Neural cell (in vitro differentiated cells): ENCODE measurements around the gene NACC1. TPM values are rescaled to one million over a fixed set of nuclear protein-coding genes. Genes with fewer than 3 reads are reported as not detected.
A peak's percentile ranks its signal among the peaks of the same experiment; 100 is the strongest.

ENCODE experiments used
- H2AFZ ChIP-seq: fragments of 200-600, 300-800 bp; sonication (generic), shearing (Covaris generic); 2 replicates; pipeline ENCODE4 v1.6.0; 2014; ENCODE audit warnings: low read depth, mild to moderate bottlenecking, antibody characterized with exemption, low read length, moderate library complexity
- H3F3A ChIP-seq: fragments of 200-600 bp; shearing (Covaris generic); 2 replicates; pipeline ENCODE4 v1.6.1; 2016; ENCODE audit warnings: mild to moderate bottlenecking, moderate library complexity, mixed read lengths, antibody characterized with exemption, low read length; ENCODE audit not compliant: insufficient read depth, poor library complexity, severe bottlenecking
- H3K27ac ChIP-seq: fragments of 200-600, 300-800 bp; sonication (generic), shearing (Covaris generic); 2 replicates; pipeline ENCODE4 v1.5.1; 2014; ENCODE audit warnings: mild to moderate bottlenecking, low read length, moderate library complexity
- H3K27me3 ChIP-seq: fragments of 300-800, 200-600 bp; sonication (generic), shearing (Covaris generic); 2 replicates; pipeline ENCODE4 v1.6.0; 2014; ENCODE audit warnings: mild to moderate bottlenecking, low read depth, low read length, moderate library complexity; ENCODE audit not compliant: insufficient read depth
- H3K36me3 ChIP-seq: fragments of 300-800, 200-600 bp; sonication (generic), shearing (Covaris generic); 2 replicates; pipeline ENCODE4 v1.5.1; 2014; ENCODE audit warnings: mild to moderate bottlenecking, antibody characterized with exemption, low read length, moderate library complexity; ENCODE audit not compliant: insufficient read depth
- H3K4me2 ChIP-seq: fragments of 300-800, 200-600 bp; sonication (generic), shearing (Covaris generic); 2 replicates; pipeline ENCODE4 v1.6.0; 2014; ENCODE audit warnings: mild to moderate bottlenecking, low read length
- H3K4me3 ChIP-seq: fragments of 300-800, 200-600 bp; sonication (generic), shearing (Covaris generic); 2 replicates; pipeline ENCODE4 v1.5.1; 2014; ENCODE audit warnings: mild to moderate bottlenecking, low read length, moderate library complexity
- H3K79me2 ChIP-seq: fragments of 200-600 bp; shearing (Covaris generic); replicated peaks from 2 replicates; pipeline ENCODE4 v1.6.0; 2014; ENCODE audit warnings: mild to moderate bottlenecking, low read length, moderate library complexity; ENCODE audit not compliant: insufficient read depth
- H3K9ac ChIP-seq: fragments of 300-800, 200-600 bp; sonication (generic), shearing (Covaris generic); 2 replicates; pipeline ENCODE4 v1.6.1; 2016; ENCODE audit warnings: mild to moderate bottlenecking, low read length, mixed read lengths
- H3K9me2 ChIP-seq: fragments of 200-600 bp; shearing (Covaris generic); 2 replicates; pipeline ENCODE4 v1.6.1; 2016; ENCODE audit warnings: mild to moderate bottlenecking, low read length, mixed read lengths; ENCODE audit not compliant: insufficient read depth
- H3K9me3 ChIP-seq: fragments of 200-600, 300-800 bp; sonication (generic), shearing (Covaris generic); 2 replicates; pipeline ENCODE4 v1.6.1; 2016; ENCODE audit warnings: mild to moderate bottlenecking, mixed run types, low read length, moderate library complexity, mixed read lengths
- H4K20me1 ChIP-seq: fragments of 200-600 bp; shearing (Covaris generic); 2 replicates; pipeline ENCODE4 v1.6.1; 2016; ENCODE audit warnings: mild to moderate bottlenecking, mixed run types; ENCODE audit not compliant: insufficient read depth
- CTCF ChIP-seq: fragments of 450-650 bp; IDR thresholded peaks from 2 replicates; pipeline ENCODE4 v1.5.1; 2014; ENCODE audit warnings: antibody characterized with exemption, mild to moderate bottlenecking, moderate library complexity; ENCODE audit not compliant: poor library complexity, severe bottlenecking
- EP300 ChIP-seq: fragments of 450-650 bp; conservative IDR thresholded peaks from 2 replicates; pipeline ENCODE4 v1.6.1; 2014; ENCODE audit warnings: antibody characterized with exemption, mild to moderate bottlenecking, moderate library complexity; ENCODE audit not compliant: poor library complexity, severe bottlenecking
- EZH2 ChIP-seq: fragments of 200-600, 300-800 bp; shearing (Covaris generic), sonication (generic); IDR thresholded peaks from 2 replicates; pipeline ENCODE4 v1.6.1; 2014; ENCODE audit warnings: antibody characterized with exemption, low read length, borderline replicate concordance, mild to moderate bottlenecking; ENCODE audit not compliant: insufficient read depth, poor library complexity, severe bottlenecking
- MXI1 ChIP-seq: fragments of 450-650 bp; conservative IDR thresholded peaks from 2 replicates; pipeline ENCODE4 v1.6.1; 2014; ENCODE audit warnings: antibody characterized with exemption, mild to moderate bottlenecking; ENCODE audit not compliant: poor library complexity, severe bottlenecking
- POLR2AphosphoS5 ChIP-seq: IDR thresholded peaks from 2 replicates; pipeline ENCODE4 v1.6.1; 2012
- RAD21 ChIP-seq: fragments of 450-650 bp; conservative IDR thresholded peaks from 2 replicates; pipeline ENCODE4 v1.6.1; 2014; ENCODE audit warnings: antibody characterized with exemption, mild to moderate bottlenecking, moderate library complexity
- SMC3 ChIP-seq: fragments of 450-650 bp; conservative IDR thresholded peaks from 2 replicates; pipeline ENCODE4 v1.6.1; 2014; ENCODE audit warnings: antibody characterized with exemption, mild to moderate bottlenecking, moderate library complexity; ENCODE audit not compliant: poor library complexity
- TAF1 ChIP-seq: IDR thresholded peaks from 2 replicates; pipeline ENCODE4 v1.6.1; 2012; ENCODE audit warnings: low read depth
- polyA plus RNA-seq: library from polyadenylated mRNA; depleted of rRNA; stranded (reverse); fragments of >200 nt; gene quantifications from 2 replicates; pipeline ENCODE4 v1.2.3, GENCODE V29; 2014
- TF ChIP-seq, protein P1 (sequence below): IDR thresholded peaks from 2 replicates; pipeline ENCODE4 v1.6.1; 2012; ENCODE audit warnings: borderline replicate concordance

NACC1 gene
- polyA plus RNA-seq, 1 donor from 2014 or later, result 16.1 TPM

GRCh38 chr19:13082192-13083007, 35.7 kb upstream of the NACC1 start:
- peak; percentile 17 for TF ChIP-seq CTCF
- no peak for TF ChIP-seq EP300
- TF ChIP-seq MXI1, result no peak
- TF ChIP-seq TAF1, result no peak
- no peaks in the 10 kb centered on the region for H4K20me1 ChIP-seq
- no peak overlapping the region for H2AFZ ChIP-seq
- no peaks in the 10 kb centered on the region for H3K79me2 ChIP-seq
- H3K36me3 ChIP-seq, result no peaks in the 10 kb centered on the region
- no peaks in the 10 kb centered on the region for H3F3A ChIP-seq
- no peaks in the 10 kb centered on the region for H3K9me3 ChIP-seq
- H3K27ac ChIP-seq, result no peak overlapping the region
- H3K9me2 ChIP-seq, result no peaks in the 10 kb centered on the region
- H3K27me3 ChIP-seq, result no peaks in the 10 kb centered on the region
- H3K4me3 ChIP-seq, result no peak overlapping the region
- no peak overlapping the region for H3K4me2 ChIP-seq
- no peak overlapping the region for H3K9ac ChIP-seq

DNA sequence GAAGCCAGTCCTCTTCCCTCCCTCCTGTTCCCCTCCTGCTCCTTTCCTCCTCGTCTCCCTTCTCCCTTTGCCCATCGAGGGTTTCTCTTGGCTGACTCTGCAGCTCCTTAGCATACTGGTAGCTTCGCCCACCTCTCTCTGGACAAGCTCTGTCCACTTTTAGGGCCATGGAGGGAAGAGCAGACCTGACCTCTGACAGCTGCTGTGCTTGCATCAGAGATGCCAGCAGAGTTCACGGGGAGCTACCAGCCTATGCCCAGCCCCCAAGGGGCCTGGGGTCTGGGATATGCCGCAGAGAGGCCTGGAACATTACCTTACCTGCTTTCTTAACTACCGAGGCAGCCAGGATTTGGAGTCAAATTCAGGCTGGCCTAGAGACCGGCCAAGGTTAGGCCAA, 35.1 kb upstream of the NACC1 start:
- Histone ChIP-seq H2AFZ (no peak overlapping the region), H3K27ac (no peak overlapping the region), H3K27me3 (no peaks in the 10 kb centered on the region), H3K9me2 (no peaks in the 10 kb centered on the region), H3K9me3 (no peaks in the 10 kb centered on the region), H3K4me2 (no peak overlapping the region), H3K4me3 (no peak overlapping the region), H3K36me3 (no peaks in the 10 kb centered on the region), H3F3A (no peaks in the 10 kb centered on the region), H3K79me2 (no peaks in the 10 kb centered on the region), H3K9ac (no peak overlapping the region), H4K20me1 (no peaks in the 10 kb centered on the region)
- no peak for TF ChIP-seq POLR2AphosphoS5
- TF ChIP-seq RAD21, result no peak
- TF ChIP-seq CTCF, result no peak
- TF ChIP-seq EZH2, result no peak
- TF ChIP-seq, protein P1, sequence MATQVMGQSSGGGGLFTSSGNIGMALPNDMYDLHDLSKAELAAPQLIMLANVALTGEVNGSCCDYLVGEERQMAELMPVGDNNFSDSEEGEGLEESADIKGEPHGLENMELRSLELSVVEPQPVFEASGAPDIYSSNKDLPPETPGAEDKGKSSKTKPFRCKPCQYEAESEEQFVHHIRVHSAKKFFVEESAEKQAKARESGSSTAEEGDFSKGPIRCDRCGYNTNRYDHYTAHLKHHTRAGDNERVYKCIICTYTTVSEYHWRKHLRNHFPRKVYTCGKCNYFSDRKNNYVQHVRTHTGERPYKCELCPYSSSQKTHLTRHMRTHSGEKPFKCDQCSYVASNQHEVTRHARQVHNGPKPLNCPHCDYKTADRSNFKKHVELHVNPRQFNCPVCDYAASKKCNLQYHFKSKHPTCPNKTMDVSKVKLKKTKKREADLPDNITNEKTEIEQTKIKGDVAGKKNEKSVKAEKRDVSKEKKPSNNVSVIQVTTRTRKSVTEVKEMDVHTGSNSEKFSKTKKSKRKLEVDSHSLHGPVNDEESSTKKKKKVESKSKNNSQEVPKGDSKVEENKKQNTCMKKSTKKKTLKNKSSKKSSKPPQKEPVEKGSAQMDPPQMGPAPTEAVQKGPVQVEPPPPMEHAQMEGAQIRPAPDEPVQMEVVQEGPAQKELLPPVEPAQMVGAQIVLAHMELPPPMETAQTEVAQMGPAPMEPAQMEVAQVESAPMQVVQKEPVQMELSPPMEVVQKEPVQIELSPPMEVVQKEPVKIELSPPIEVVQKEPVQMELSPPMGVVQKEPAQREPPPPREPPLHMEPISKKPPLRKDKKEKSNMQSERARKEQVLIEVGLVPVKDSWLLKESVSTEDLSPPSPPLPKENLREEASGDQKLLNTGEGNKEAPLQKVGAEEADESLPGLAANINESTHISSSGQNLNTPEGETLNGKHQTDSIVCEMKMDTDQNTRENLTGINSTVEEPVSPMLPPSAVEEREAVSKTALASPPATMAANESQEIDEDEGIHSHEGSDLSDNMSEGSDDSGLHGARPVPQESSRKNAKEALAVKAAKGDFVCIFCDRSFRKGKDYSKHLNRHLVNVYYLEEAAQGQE, result no peak
- no peak for TF ChIP-seq MXI1
- no peak for TF ChIP-seq TAF1
- TF ChIP-seq SMC3, result no peak
- no peak for TF ChIP-seq EP300
